Upper lobe of right lung (tissue), 1 donor: Measurements from ENCODE around the gene TBC1D1. TPM values are rescaled to one million over a fixed set of nuclear protein-coding genes. Genes with fewer than 3 reads are reported as not detected.

ENCODE experiments used
- ATAC-seq: fragments of 200-7000 bp; cut with Tn5 transposase; one replicate; pipeline ENCODE4 v1.9.1; 2020; ENCODE audit warnings: mild to moderate bottlenecking, moderate library complexity
- DNase-seq: peaks from one replicate; pipeline ENCODE4 v3.0.0-alpha.2; 2020
- H3K27ac ChIP-seq: fragments of 200-600 bp; one replicate; pipeline ENCODE4 v1.8.0; 2022
- H3K27me3 ChIP-seq: fragments of 200-600 bp; one replicate; pipeline ENCODE4 v1.8.0; 2022; ENCODE audit warnings: mild to moderate bottlenecking
- H3K36me3 ChIP-seq: fragments of 200-600 bp; one replicate; pipeline ENCODE4 v1.8.0; 2022
- H3K4me1 ChIP-seq: fragments of 200-600 bp; one replicate; pipeline ENCODE4 v1.8.0; 2022
- H3K4me3 ChIP-seq: fragments of 200-600 bp; one replicate; pipeline ENCODE4 v1.8.0; 2022; ENCODE audit warnings: mild to moderate bottlenecking
- H3K9me3 ChIP-seq: fragments of 200-600 bp; one replicate; pipeline ENCODE4 v1.8.0; 2022
- CTCF ChIP-seq: fragments of 200-600 bp; IDR thresholded peaks from one replicate; pipeline ENCODE4 v1.8.0; 2022; ENCODE audit warnings: antibody characterized with exemption
- intact Hi-C: fragments of 100-400 bp; cut with DNase I; formaldehyde crosslinking; loops from one replicate; pipeline ENCODE4 v1.11.0; 2022
- total RNA-seq: library from RNA; stranded (reverse); fragmentation: NEBNext Ultra II Directional; extraction: Animal tissue kit (Norgen Biotek cat#: 25700); gene quantifications from one replicate; pipeline ENCODE4 v1.2.1, GENCODE V29; 2021
- donor health status: DM: no; HTN: yes; CAD: no; lungs with severe emphysema.

The TBC1D1 gene
- total RNA-seq, 1 donor from 2014 or later = 61.9 TPM

- Histone ChIP-seq H3K27ac (no peak overlapping the region), H3K36me3 (no peaks in the 10 kb centered on the region), H3K4me3 (no peak overlapping the region), H3K9me3 (no peaks in the 10 kb centered on the region), H3K27me3 (no peaks in the 10 kb centered on the region), H3K4me1 (no peaks in the 10 kb centered on the region)
- ATAC-seq = no peak
- intact Hi-C loops = no loop called here
- no peak for TF ChIP-seq CTCF
- no peak for DNase-seq
These were observed 118.5 kb downstream of the TBC1D1 start for GRCh38 chr4:38009421-38009820.

DNA sequence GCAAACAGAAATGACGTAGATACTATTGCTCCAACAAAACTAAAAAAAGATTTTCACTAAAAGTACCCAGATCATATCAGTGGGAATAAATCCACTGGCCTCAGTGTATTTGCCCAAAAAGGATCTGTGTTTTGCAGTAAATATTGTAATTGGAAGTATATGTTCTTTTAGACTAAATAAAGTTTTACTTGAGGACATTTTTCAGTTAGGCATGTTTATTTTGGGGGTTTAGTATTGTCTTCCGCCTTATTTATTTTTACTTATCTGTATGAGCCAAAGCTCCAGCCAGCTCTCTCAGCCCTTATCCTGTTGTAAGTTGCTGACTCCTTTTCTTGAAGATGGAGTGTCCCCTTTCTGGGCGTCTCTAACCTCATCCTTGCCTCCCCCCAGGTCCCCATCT is 119.1 kb downstream of the TBC1D1 start:
- no peak for TF ChIP-seq CTCF
- ATAC-seq (no peak), DNase-seq (no peak)
- Histone ChIP-seq H3K4me3 (no peak overlapping the region), H3K36me3 (peaks cover 2% of the 10 kb centered on the region), H3K9me3 (no peaks in the 10 kb centered on the region), H3K27ac (no peak overlapping the region), H3K27me3 (no peaks in the 10 kb centered on the region), H3K4me1 (no peaks in the 10 kb centered on the region)
- intact Hi-C loops = no loop called here

GRCh38 chr4:38011511-38012162 is 120.8 kb downstream of the TBC1D1 start:
- no peaks in the 10 kb centered on the region for H3K27me3 ChIP-seq
- H3K36me3 ChIP-seq = peaks cover 15% of the 10 kb centered on the region
- H3K4me3 ChIP-seq = no peak overlapping the region
- H3K9me3 ChIP-seq = no peaks in the 10 kb centered on the region
- H3K4me1 ChIP-seq = no peaks in the 10 kb centered on the region
- no peak for TF ChIP-seq CTCF
- DNase-seq (no peak), ATAC-seq (no peak)
- intact Hi-C loops = no loop called here
- no peak overlapping the region for H3K27ac ChIP-seq

DNA sequence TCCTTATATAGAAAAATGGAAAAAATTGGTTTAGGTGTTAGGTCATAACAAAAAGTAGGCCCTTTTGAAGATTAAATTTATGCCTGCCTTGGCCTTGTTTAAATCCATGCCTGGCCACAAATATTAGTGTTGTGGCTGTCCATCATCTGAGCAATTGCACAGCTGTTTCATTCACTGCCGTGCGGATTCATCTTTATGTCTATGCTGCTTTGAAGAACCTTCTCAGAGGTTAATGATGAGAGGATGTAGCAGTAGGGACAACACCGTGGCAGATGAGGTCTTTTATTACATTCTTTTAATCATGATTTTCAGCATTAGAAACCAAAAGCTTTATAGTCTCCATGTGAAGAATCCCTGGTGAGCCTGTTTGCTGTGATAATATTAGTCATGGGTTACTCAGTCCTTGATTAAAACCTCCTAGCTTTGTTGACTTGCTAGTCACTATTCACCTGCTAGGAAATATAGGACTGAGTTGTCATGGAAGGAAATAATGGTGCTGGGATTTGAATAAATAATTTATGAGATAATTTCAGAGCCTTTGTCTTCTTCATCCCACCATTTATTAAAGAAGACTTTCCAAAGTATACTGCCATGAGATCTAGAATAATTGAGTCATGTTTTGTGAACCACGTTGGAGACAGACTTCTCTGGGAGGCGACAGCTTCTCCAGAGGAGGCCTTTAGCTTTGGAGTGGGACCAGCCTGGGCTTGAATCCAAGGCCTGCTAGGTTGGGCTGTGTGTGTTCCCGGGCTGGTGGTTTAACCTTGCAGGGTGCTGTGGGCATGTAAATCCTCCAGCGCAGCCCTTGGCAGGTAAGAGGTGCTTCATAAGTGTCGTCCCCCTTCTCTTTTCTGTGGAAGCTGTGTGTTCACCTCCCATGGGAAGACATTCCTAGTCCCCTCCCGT is 122.8 kb downstream of the TBC1D1 start:
- H3K27me3 ChIP-seq = no peaks in the 10 kb centered on the region
- H3K9me3 ChIP-seq = no peaks in the 10 kb centered on the region
- intact Hi-C loops = no loop called here
- H3K36me3 ChIP-seq = peaks cover 21% of the 10 kb centered on the region
- ATAC-seq = peak; percentile 73
- TF ChIP-seq CTCF = no peak
- no peak overlapping the region for H3K27ac ChIP-seq
- no peak overlapping the region for H3K4me3 ChIP-seq
- no peaks in the 10 kb centered on the region for H3K4me1 ChIP-seq
- DNase-seq = no peak

- peak; percentile 10 for ATAC-seq
- no peak for DNase-seq
- H3K27ac ChIP-seq = no peak overlapping the region
- H3K4me1 ChIP-seq = no peaks in the 10 kb centered on the region
- H3K27me3 ChIP-seq = no peaks in the 10 kb centered on the region
- H3K9me3 ChIP-seq = no peaks in the 10 kb centered on the region
- H3K4me3 ChIP-seq = no peak overlapping the region
- TF ChIP-seq CTCF = no peak
- intact Hi-C loops = no loop called here
- peaks cover 21% of the 10 kb centered on the region for H3K36me3 ChIP-seq
These were observed 123.6 kb downstream of the TBC1D1 start for GRCh38 chr4:38014421-38014852.
